ENCODE measurements around the gene AKAP13.

The AKAP13 gene

GRCh38 chr15:85540085-85540797 lies 159.8 kb downstream of the AKAP13 start:
- DNase-seq (ENCODE audit: low read depth): no peak

GRCh38 chr15:85541744-85542143 lies 161.3 kb downstream of the AKAP13 start:
- no peak for DNase-seq (ENCODE audit: low read depth)

- no peak for DNase-seq (ENCODE audit: low read depth)
Measured at GRCh38 chr15:85542488-85542887, 162.1 kb downstream of the AKAP13 start.

GRCh38 chr15:85542895-85543331 lies 162.5 kb downstream of the AKAP13 start:
- DNase-seq (ENCODE audit: low read depth): peak; percentile 31

- DNase-seq (ENCODE audit: low read depth): peak; percentile 20
Measured at GRCh38 chr15:85543741-85544155, 163.3 kb downstream of the AKAP13 start.

- DNase-seq (ENCODE audit: low read depth): peak; percentile 90
Measured at GRCh38 chr15:85545185-85545584, 164.8 kb downstream of the AKAP13 start.

- no peak for DNase-seq (ENCODE audit: low read depth)
Measured at GRCh38 chr15:85545752-85546151, 165.3 kb downstream of the AKAP13 start.

GRCh38 chr15:85547386-85547785 lies 167.0 kb downstream of the AKAP13 start:
- no peak for DNase-seq (ENCODE audit: low read depth)

GRCh38 chr15:85550283-85550682 lies 169.9 kb downstream of the AKAP13 start:
- DNase-seq (ENCODE audit: low read depth): no peak

- peak; percentile 86 for DNase-seq (ENCODE audit: low read depth)
Measured at GRCh38 chr15:85551221-85551832, 170.9 kb downstream of the AKAP13 start.

- no peak for DNase-seq (ENCODE audit: low read depth)
Measured at GRCh38 chr15:85554852-85555521, 174.6 kb downstream of the AKAP13 start.

- no peak for DNase-seq (ENCODE audit: low read depth)
Measured at GRCh38 chr15:85555875-85556617, 175.6 kb downstream of the AKAP13 start.

- no peak for DNase-seq (ENCODE audit: low read depth)
Measured at GRCh38 chr15:85556618-85556895, 176.2 kb downstream of the AKAP13 start.

- DNase-seq (ENCODE audit: low read depth): no peak
Measured at GRCh38 chr15:85557385-85557784, 177.0 kb downstream of the AKAP13 start.

- no peak for DNase-seq (ENCODE audit: low read depth)
Measured at GRCh38 chr15:85558848-85559247, 178.4 kb downstream of the AKAP13 start.

- DNase-seq (ENCODE audit: low read depth): no peak
Measured at GRCh38 chr15:85559530-85559929, 179.1 kb downstream of the AKAP13 start.

GRCh38 chr15:85562824-85563223 lies 182.4 kb downstream of the AKAP13 start:
- no peak for DNase-seq (ENCODE audit: low read depth)

GRCh38 chr15:85563328-85563727 lies 182.9 kb downstream of the AKAP13 start:
- peak; percentile 66 for DNase-seq (ENCODE audit: low read depth)

- no peak for DNase-seq (ENCODE audit: low read depth)
Measured at GRCh38 chr15:85563731-85564130, 183.3 kb downstream of the AKAP13 start.

- DNase-seq (ENCODE audit: low read depth): no peak
Measured at GRCh38 chr15:85564686-85565085, 184.3 kb downstream of the AKAP13 start.

GRCh38 chr15:85568261-85568808 lies 187.9 kb downstream of the AKAP13 start:
- DNase-seq (ENCODE audit: low read depth): no peak

- no peak for DNase-seq (ENCODE audit: low read depth)
Measured at GRCh38 chr15:85570336-85570735, 189.9 kb downstream of the AKAP13 start.
